ENCODE data around the gene PRSS33.

The PRSS33 gene

DNA sequence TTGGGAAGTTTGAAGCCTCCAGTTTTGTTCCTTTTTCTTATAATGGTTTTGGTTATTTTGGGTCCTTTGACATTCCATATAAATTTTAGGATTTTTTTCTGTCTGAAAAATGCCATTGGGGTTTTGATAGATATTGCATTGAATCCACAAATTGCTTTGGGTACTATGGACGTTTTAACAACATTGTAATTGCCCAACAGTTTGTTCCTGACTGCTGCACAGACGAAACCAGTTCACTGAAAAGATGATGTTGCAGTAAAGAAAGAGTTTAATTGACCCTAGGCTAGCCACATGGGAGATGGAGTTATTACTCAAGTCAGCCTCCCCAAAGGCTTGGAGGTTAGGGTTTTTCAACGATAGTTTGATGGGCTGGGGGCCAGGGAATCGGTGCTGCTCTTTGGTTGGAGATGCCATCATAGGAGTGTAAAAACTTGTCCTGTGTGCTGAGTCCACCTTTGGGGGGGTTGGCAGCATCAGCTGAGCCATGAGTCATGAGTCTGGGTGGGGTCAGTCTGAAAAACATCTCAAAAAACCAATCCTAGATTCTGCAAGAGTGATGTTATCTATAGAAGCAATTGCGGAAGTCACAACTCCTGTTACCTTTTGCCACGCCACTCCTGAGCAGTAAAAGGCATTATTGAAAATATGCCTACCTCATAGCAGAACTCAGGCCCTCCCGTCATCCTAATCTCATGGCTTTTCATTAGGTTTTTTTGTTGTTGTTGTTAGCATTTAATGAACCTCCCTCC is 8.2 kb upstream of the PRSS33 start:
- DNase-seq, result no peak

DNA sequence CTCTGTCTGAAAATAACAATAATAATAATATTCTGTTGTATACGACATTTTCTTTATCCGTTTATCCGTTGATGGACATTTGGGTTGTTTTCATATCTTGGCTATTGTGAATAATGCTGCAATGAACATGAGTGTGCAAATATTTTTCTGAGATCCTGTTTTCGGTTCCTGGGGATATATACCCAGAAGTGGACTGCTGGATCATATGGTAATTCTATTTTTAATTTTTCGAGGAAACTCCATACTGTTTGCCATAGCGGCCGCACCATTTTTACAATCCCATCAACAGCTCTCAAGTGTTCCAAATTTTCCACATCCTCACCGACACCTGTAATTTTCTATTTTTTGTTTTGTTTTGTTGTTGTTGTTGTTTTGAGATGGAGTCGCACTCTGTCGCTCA is 5.6 kb upstream of the PRSS33 start:
- DNase-seq, result no peak

DNA sequence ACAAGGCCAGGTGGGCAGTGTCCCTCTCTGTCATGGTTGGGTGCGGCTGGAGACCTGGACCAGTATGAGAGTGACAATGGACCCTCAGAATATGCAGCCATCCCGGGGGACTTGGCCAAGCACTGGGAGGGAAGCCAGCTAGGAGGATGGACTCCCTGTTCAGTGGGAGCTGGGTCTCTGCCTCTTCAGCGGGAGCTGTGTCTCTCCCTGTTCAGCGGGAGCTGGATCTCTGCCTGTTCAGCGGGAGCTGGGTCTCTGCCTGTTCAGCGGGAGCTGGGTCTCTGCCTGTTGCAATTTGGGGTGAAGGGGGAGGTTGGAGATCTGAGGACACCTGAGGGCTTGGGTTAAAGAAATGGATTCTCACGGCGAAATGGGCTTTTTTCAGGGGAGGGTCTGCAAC is 3.8 kb upstream of the PRSS33 start:
- DNase-seq, result no peak

DNA sequence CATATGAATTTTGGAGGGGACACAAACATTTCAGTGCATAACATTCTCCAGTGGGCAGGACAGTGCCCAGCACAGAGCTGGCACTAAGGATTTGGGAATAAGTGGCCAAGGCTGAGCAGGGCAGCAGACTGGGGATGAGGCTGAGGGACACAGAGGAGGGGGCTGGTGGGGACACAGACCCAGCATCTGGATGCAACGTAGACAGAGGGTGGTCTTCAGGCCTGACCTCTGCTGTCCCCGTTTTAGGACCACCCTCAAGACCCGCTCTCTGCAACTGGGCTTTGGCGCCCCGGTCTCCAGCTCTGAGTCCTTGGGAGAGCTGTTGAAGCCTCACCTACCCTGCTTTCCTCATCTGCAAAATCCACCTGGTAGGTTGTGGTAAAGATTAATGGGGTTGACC is 3.3 kb upstream of the PRSS33 start:
- no peak for DNase-seq

DNA sequence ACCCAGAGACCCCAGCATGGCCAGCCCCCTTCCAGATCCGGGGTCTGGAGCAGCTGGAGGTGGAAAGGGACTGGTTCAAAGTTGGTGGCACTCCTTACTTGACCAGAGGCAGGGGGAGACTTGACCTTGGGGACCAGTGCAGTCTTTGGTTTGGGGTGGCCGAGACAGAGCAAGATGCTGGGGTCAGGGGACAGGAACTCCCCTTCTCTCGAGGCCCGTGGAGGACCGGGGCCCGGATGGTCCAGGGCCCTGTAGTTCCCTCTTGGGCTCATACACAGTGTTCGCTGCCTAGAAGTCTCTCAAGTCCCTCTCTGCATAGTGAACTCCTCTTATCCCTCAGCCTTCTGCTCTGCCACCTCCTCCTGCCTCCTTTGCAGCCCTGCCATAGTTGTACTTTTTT is 601 bp upstream of the PRSS33 start:
- no peak for DNase-seq

DNA sequence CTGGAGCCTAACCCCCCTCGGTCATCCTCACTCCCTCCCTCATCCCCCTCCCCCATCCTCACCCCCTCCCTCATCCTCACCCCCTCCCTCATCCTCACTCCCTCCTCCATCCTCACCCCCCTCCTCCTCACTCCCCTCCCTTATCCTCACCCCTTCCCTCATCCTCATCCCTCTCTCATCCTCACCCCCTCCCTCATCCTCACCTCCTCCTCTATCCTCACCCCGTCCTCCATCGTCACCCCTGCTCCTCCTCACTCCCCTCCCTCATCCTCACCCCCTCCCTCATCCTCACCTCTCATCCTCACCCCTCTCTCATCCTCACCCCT is 571 bp downstream of the PRSS33 start:
- no peak for DNase-seq

DNA sequence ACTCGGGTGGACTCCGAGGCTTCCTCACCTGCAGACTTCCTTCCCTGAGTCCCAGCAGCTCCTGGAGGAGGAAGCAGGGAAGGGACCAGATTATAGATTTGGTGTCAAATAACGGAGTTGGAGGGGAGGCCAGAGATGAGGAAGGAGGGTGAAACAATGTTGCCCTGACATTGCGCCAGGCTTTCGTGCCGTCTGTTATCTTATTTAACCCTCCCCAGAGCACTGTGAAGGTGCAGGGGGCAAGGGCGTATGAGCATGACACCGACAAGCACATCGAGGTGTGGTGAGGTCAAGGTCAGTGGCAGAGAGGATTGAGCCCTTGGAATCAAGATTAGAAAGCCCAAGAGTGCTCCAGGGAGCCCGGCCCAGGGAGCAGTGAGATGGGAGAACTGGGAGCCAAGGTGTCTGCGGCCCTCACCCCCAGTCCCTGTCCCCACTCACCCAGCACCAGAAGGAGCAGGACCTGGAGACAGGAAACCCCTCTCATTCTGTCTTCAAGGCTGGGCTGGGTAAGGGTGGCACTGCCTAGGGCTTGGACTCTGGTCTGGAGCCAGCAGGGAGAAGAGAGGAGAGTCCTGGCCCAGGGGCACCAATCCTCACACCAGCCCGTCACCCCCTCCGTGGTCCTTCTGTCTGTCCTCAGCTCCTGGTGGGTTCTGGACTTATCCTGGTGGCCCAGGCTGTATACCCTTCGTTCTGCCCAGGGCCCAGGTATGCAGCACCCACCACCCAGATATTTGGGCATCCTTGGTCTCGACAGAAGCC is 1.1 kb downstream of the PRSS33 start:
- DNase-seq, result no peak

DNA sequence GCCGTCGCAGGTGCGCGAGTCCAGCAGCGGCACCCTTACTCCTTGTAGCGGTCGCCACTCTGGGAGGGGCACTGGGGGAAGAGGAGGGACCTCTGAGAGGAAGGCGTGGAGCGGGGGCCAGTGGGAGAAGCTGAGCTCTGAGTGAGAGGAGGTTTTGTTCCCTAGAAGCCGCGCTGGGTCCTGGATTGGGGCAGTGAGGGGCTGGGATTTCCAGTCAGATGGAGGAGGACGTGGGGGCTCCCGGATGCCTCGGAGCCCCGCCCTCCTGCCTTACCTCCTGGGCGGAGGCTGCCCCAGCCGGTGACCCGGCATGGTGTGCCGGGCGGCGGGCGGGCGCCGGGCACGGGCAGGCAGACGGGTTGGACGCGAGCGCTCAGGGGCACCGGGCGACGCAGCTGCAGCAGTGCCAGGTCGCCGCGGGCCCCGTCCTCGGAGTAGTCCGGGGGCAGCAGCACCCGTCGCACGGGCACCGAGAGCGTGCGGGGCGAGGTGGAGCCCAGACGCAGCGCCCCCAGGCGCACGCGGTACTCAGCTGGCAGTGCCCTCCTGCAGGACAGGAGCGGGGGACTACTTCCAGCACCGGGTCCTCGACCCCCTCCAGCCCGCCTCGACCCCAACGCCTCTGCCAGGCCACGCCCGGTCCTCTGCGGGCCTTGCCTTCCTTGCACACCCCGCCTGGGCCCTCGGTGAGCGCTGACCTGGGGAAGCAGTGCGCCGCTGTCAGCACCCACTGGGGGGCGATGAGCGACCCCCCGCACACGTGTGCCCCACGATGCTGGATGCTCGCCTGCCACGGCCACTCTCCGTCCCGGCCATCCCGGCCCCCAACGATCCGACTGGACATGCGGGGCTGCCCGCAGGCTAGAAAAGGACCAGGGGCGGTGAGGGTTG is 2.0 kb downstream of the PRSS33 start:
- DNase-seq, result peak; percentile 54

DNA sequence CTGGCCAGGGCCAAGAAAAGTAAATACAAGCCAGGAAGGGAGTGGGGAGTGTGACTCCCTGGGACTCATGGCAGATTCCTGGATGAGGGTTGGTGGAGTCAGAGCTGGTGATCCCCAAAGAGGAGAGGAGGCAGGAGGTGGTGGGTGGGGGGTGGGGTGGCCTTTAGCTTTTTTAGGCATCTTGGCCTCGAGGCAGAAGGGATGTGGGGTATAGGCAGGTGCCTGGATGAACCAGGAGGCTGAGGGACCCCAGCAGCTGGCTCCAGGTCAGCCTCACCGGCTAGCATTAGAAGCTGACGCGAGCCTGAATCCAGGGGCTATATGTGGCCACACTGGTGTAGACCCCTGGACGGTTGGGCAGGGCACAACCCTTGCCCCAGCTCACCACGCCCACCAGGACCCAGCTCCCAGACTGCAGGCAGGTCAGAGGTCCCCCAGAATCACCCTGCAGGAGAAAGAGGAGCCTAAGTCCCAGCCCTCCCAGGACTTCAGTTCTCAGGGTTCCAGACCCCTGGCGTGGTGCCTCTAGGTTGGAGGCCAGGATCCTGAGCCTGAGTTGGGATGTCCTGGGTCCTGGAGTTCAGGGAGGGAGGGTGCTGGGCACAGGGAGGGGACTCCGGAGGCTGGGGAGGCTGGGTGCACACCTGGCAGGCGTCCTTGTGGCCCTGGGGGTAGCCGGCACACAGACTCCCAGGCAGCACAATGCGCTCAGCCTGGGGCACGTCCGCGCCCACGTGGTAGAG is 2.8 kb downstream of the PRSS33 start:
- no peak for DNase-seq

DNA sequence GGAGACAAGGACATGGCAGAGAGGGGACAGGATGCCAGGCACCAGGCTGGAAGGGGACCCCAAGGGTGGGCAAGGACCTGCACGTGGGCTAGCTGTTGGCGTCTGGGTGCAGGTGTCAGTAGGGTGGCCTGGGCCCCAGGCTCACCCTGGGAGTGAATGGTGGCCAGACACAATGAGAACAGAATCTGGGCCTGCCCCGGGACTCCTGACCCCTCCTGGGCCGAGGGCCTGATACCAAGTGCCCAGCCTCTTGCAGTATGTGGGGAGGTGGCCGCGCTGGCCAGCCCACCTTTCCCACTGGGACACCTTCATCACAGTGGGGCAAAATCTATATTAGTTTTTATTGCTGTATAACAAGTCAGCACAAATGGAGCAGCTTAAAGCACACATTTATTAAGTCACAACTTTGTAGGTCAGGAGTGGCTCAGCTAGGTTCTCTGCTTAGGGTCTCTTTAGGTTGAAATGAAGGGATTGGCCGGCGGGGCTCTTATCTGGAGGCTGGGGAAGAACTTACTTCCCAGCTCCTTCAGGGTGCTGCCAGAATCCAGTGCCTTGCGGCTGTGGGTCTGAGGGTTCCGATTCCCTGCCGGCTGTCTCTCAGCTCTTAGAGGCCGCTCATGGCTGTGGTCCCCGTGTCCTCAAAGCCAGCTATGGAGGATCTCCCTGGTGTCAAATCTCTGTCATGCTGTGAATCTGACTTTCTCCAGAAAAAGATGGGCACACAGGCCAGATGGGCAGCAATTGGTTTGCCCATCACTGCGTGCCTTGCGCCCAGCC is 3.6 kb downstream of the PRSS33 start:
- no peak for DNase-seq

DNA sequence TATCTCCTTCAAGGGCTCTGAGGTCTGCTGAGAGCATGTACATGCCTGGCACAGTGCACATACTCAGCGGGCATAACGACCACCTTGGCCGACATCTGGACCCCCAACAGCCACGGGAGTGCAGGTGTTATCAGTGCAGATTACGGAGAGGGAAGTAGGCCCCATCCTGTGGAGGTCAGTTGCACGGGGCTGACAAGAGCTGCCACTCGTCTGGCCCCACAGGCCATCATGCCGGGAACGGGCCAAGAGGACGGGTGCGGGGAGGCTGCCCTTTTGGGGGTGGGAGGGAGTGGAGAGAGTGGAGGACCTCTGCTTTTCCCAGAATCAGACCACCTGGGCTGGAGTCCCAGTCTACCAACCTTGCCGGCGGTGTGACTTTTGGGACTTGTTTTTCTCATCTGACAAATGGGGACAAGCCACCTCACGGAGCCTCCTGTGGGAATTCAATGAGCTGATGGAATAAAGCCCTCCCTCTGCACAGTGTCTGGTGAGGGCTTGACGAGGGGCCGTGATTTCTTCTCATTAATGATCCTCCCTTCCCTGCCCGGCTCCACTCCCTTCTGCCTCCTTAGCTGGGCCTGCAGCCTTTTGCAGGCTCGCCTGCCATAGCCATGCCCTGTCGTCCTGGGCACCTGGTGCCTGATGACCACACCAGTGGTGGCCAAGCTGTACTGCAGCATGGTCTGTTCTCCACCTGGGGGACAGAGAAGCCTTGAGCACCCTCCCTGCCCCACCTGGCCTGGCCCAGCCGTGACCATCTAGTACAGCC is 4.6 kb downstream of the PRSS33 start:
- DNase-seq, result no peak

DNA sequence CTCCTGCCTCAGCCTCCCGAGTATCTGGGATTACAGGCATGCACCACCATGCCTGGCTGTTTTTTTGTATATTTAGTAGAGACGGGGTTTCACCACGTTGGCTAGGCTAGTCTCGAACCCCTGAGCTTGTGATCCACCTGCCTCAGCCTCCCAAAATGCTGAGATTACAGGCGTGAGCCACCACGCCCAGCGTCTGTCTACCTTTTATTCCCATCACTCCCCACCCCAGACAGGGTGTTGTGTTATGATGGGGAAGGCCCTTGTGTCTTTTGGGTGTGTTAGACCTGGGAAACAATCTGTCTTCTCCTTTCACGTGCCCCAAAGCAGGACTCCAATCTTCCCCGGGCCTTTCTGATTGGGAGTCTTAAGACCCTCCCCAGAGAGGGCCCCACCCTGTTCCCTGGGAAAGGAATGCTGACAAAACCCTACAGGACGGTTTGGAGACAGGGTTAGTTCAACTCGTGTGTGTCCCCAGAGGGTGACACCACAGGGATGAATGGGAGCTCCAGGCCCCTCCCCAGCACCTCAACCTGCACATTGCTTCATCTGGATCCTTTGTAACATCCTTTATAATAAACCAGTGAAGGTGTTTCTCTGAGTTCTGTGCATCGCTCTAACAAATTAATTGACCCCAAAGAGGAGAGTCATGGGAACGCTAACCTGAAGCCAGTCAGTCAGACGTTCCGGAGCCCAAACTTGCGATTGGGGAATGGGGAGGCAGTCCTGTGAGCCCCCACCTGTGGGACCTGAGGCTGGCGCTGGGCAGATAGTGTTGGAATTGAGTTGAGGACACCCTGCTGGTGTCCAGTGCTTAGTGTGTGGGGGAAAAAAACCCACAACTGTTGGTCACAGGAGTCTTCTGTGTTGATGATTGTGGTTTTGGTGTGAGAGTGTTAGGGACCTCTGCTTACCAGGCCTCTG is 7.1 kb downstream of the PRSS33 start:
- no peak for DNase-seq

DNA sequence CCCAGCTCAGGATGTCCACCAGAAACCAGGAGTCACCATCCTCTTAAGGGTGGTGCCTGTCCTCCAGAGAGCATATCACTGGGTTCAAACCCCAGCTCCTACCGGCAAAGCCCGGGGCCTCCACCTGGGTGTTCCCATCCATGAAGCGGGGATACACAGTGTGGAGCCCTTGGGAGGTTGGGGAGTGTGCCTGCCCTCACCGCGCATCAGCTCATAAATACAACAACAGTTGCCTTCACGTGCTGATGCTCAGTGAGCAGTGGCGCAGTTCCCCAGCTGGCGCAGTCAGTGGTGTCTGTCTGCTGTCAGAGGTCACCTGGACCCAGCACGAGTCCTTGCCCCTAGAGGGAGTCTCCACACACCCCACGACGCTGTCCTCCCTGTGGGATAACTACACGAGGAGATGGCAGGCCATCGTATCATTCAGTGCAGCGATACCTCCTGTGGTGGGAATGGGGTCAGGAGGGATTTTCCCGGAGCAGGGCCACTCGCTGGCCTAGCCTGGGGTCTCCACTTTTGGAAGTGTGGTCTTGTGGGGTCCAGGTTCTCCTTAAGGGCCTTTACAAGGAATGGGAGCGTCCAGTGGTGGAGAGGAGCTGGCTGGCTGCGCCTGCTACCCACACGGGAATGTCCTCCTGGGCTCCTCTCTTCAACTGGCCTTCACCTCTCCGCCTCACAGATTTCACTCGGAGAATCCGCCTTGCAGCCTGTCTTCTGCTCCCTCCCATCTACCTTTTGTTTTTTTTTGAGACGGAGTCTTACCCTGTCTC is 8.0 kb downstream of the PRSS33 start:
- DNase-seq, result no peak

DNA sequence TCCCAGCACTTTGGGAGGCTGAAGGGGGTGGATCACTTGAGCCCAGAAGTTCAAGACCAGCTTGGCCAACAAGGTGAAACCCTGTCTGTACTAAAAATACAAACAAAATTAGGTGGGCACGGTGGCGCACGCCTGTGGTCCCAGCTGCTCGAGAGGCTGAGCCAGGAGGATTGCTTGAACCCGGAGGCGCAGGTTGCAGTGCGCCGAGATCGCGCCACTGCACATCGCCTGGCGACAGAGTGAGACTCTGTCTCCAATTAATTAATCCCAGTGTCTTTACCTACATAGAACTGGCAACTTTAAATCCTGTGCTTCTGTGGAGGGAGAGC is 8.8 kb downstream of the PRSS33 start:
- DNase-seq, result no peak

DNA sequence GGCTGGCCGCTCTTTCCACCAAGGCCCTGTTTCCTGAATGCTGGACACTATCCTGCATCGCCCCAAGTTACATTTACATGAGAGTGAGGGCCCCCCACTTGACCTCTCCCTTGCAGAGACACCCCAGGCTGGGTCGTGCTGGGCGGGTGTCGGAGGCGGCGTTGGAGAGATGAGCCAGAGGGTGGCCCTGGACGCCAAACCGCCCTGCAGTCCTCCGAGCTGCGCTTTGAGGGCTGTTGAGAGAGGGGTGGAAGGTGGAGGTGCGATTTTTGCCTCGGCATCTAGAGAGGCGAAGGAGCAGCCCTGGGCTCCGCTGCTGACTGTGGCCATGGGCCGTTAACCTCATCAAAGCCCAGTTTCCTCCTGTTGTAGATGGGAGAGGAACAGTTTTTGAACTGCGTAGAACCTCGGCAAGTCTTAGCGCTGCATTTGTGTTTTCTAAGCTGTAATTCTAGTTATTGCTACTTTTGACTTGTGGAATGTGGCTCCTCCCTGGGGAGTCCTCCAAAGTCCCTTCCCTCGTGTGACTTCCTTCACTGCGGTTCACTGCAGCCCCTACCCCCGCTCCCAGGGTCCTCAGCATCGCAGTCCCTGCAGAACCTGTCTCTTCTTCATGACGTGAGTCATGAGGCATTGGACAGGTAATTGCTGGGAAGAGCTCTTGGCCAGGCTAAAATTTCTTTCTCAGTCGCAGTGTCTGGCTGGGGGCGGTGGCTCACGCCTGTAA is 9.3 kb downstream of the PRSS33 start:
- DNase-seq, result peak; percentile 50

DNA sequence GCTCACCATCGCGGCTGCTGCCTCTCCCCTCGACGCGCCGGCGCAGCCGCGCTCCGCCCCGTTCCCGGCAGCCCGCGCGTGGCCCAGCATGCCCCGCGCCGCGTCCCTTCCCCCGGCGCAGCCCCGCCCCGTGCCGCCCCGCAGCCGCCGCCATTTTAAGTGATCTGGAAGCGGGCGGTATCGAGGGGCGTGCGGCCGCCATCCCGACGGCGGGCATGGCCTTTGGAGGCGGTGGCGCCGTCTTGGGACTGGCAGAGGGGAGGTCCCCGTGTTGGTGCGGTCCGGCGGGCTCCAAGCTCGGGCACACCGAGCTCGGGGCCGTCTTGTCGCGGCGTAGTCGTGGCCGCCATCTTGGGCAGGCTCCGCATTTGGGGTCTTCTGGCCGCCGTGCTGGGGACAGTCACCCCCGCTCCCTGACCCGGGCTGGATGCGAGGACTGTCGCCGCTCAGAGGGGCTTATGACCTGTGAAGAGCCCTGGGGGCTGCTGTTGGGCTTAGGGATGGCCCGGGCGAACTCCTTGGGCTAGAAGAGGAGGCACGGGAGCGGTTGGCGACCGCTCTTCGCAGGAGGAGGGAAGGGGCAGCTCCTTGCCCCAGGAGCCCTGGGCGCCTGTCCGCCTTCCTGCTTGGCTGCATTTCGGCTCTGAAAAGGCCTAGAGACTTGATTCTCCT is 10.0 kb downstream of the PRSS33 start, which contains the start of gene ELOB:
Gene ELOB, minus strand, starts transcription at position 50 of the 672 bp plus-strand sequence. Its CDS starts 41 bp downstream, at position 9.
- peak; percentile 91 for DNase-seq

DNA sequence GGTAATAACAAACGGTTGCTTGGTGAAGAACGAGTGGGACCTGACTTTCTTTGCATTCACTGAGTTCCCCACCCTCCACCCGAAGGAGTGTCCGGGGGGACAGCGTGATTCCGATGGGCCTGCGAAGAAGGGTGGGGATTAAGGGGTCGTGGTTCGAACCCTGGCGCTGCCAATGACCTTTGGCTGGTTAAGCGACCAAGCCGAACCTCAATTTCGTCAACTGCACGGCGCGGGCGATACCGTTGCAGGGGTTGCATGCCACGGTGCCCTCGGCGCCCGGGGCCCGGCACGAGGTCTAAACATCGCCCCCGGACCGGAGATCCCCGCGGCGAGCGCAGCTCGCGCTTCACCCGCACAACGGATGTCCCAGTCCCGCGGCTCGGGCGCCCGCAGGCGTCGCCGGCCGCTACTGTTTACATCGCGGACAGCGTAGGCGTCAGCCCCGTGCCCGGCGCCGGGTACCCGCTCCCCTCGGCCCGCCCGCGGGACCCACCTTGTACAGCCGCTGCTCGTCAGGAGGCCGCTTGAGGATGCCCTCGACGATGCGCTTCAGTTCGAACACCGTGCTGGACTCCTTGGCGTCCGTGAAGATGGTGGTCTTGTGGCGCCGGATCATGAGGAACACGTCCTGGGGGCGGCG is 10.7 kb downstream of the PRSS33 start:
- DNase-seq, result no peak
